Stimulated activated CD8-positive, alpha-beta memory T cell treated with anti-CD3 and anti-CD28 coated beads, Interleukin-12 subunit alpha, Interleukin-12 subunit beta, amount 100 ng/mL, for 24 hours (primary cell): ENCODE data around the gene IGFBP2.

Experiments
- DNase-seq: peaks from one replicate; pipeline ENCODE4 v3.0.0-alpha.2; 2020; ENCODE audit errors: extremely low read depth

The IGFBP2 gene

GRCh38 chr2:216701544-216701943, 68.3 kb downstream of the IGFBP2 start:
- no peak for DNase-seq

- DNase-seq = no peak
Measured at GRCh38 chr2:216702756-216703155, 69.5 kb downstream of the IGFBP2 start.

- DNase-seq = no peak
Measured at GRCh38 chr2:216710551-216711301, 77.5 kb downstream of the IGFBP2 start.

GRCh38 chr2:216711348-216711747, 78.1 kb downstream of the IGFBP2 start:
- no peak for DNase-seq

GRCh38 chr2:216713691-216714336, 80.6 kb downstream of the IGFBP2 start:
- DNase-seq = no peak
